GM12801 (cell line): ENCODE results near the gene TNS4.

Experiments
- TF ChIP-seq, protein P1 (sequence below): IDR thresholded peaks from one replicate; pipeline ENCODE4 v1.5.1; 2011; ENCODE audit warnings: control low read depth; ENCODE audit not compliant: insufficient read length; ENCODE audit errors: extremely low read depth

The TNS4 gene

DNA sequence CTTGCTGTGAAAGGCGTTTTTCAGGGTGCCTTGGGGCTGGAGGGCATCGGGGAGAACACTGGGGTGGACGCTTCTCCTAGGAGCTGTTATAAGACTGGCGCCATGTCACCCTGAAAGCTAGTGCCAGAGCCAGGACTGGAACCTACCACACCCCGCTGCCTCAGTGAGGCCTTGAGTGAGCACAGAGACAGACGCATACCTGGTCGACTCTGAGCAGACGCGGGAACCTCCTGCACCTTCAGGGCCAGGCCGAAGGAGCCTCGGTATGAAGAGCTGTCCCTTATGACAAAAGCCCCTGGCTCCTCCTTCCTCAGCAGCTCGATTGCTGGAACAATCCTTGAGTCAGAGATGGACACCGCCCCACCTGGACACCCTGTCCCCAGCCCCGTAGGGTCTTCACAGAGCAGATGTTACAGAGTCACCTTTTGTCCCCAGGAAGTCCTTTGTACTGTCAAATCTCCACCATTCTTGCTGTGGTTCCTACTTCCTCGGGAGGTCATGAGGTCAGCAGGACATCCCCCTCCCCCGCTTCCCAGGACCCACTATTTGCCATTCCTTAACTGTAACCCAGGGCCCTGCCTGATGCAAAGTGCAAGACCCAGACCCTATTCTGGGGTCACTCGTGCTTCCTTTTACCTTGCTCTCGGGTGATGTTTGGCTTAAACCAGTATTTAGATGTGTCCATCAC, 17.0 kb downstream of the TNS4 start:
- TF ChIP-seq, protein P1, sequence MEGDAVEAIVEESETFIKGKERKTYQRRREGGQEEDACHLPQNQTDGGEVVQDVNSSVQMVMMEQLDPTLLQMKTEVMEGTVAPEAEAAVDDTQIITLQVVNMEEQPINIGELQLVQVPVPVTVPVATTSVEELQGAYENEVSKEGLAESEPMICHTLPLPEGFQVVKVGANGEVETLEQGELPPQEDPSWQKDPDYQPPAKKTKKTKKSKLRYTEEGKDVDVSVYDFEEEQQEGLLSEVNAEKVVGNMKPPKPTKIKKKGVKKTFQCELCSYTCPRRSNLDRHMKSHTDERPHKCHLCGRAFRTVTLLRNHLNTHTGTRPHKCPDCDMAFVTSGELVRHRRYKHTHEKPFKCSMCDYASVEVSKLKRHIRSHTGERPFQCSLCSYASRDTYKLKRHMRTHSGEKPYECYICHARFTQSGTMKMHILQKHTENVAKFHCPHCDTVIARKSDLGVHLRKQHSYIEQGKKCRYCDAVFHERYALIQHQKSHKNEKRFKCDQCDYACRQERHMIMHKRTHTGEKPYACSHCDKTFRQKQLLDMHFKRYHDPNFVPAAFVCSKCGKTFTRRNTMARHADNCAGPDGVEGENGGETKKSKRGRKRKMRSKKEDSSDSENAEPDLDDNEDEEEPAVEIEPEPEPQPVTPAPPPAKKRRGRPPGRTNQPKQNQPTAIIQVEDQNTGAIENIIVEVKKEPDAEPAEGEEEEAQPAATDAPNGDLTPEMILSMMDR = no peak

GRCh38 chr17:40483679-40484078, 17.7 kb downstream of the TNS4 start:
- TF ChIP-seq, protein P1 = no peak

- TF ChIP-seq, protein P1 = no peak
Observed at GRCh38 chr17:40482722-40483121, 18.7 kb downstream of the TNS4 start.

GRCh38 chr17:40481106-40481505, 20.3 kb downstream of the TNS4 start:
- TF ChIP-seq, protein P1 = no peak

- TF ChIP-seq, protein P1 = no peak
Observed at GRCh38 chr17:40480501-40481003, 20.9 kb downstream of the TNS4 start.

- TF ChIP-seq, protein P1 = no peak
Observed at GRCh38 chr17:40479754-40480480, 21.5 kb downstream of the TNS4 start.

DNA sequence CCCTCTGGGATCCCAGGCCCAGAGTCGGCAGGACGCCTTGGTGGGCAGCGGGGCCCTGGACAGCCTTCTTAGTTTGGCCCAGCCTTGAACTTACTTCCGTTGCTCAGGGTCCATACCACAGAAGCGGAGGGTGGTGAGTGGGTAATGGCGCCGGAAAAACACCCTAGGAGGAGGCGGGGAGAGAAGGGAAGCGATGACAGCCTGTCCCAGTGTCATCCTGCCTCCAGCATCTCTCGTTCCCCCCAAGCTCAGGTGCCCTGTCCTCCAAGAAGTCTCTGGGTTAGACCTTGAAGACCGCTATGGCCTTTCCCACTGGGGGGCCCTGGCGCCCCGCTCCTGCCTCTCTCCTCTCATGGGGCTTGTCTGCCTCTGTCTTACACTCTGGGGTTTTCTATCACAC, 22.9 kb downstream of the TNS4 start:
- TF ChIP-seq, protein P1 = no peak
